Suprapubic skin (tissue), 4 donors: Measurements from ENCODE around the gene SHISA9. TPM values are rescaled to one million over a fixed set of nuclear protein-coding genes. Genes with fewer than 3 reads are reported as not detected.

Experiments
- DNase-seq, 2 donors: peaks; one replicate each; pipeline ENCODE4 v3.0.0-alpha.2; 2019; ENCODE audit warnings: low spot score in 2 of 2
- H3K27ac ChIP-seq: fragments of 200-600 bp; sonication (generic); one replicate; pipeline ENCODE4 v1.5.1; 2019
- H3K27me3 ChIP-seq: fragments of 200-600 bp; sonication (generic); one replicate; pipeline ENCODE4 v1.5.1; 2019
- H3K36me3 ChIP-seq: fragments of 200-600 bp; sonication (generic); one replicate; pipeline ENCODE4 v1.5.1; 2019
- H3K4me1 ChIP-seq: fragments of 200-600 bp; sonication (generic); one replicate; pipeline ENCODE4 v1.5.1; 2019
- H3K4me3 ChIP-seq: fragments of 200-600 bp; sonication (generic); one replicate; pipeline ENCODE4 v1.5.1; 2019; ENCODE audit warnings: mild to moderate bottlenecking
- H3K9me3 ChIP-seq: fragments of 200-600 bp; sonication (generic); one replicate; pipeline ENCODE4 v1.5.1; 2019
- CTCF ChIP-seq, 2 donors: fragments of 200-600 bp in 1 of 2; fragments of 450-650 bp in 1 of 2; sonication (generic) in 1 of 2; IDR thresholded peaks; one replicate each; pipeline ENCODE4 v1.5.1; 2016 to 2019; ENCODE audit warnings: antibody characterized with exemption in 2 of 2, mild to moderate bottlenecking in 1 of 2, moderate library complexity in 1 of 2
- EP300 ChIP-seq: sonication (generic); formaldehyde crosslinking; IDR thresholded peaks from one replicate; pipeline ENCODE4 v1.6.1; 2017; ENCODE audit warnings: antibody characterized with exemption
- POLR2A ChIP-seq, 2 donors: fragments of 450-650 bp; IDR thresholded peaks; one replicate each; pipeline ENCODE4 v1.6.1; 2017; ENCODE audit warnings: antibody characterized with exemption in 2 of 2, mild to moderate bottlenecking in 2 of 2, moderate library complexity in 2 of 2
- POLR2AphosphoS5 ChIP-seq, 3 donors: sonication (generic); formaldehyde crosslinking; IDR thresholded peaks; one replicate each; pipeline ENCODE4 v1.6.1; 2017; ENCODE audit warnings: antibody characterized with exemption in 3 of 3
- WGBS: methylation state at CpG from one replicate; pipeline ENCODE4 v1.1.5; 2018; 5-methylcytosine and 5-hydroxymethylcytosine counted together
- total RNA-seq, 4 donors: library from RNA; depleted of rRNA; stranded (reverse); fragments of >200 nt; gene quantifications; one replicate each; pipeline ENCODE4 v1.1.0, GENCODE V29; 2016

The SHISA9 gene
- total RNA-seq, 4 donors from 2014 or later = 0.26 to 1.9 (median 1.2) TPM

GRCh38 chr16:13077816-13078215, 176.4 kb downstream of the SHISA9 start:
- no peaks in the 10 kb centered on the region for H3K9me3 ChIP-seq
- H3K4me3 ChIP-seq = no peak overlapping the region
- 86% methylated on average over 1 of the region's 1 CpG for WGBS
- no peaks in the 10 kb centered on the region for H3K36me3 ChIP-seq
- no peaks in the 10 kb centered on the region for H3K27me3 ChIP-seq
- H3K27ac ChIP-seq = no peak overlapping the region
- no peak for DNase-seq
- no peaks in the 10 kb centered on the region for H3K4me1 ChIP-seq
- TF ChIP-seq EP300 (no peak), POLR2AphosphoS5 (IDR thresholded peaks at IDR 0.05) (no peak), POLR2A (IDR thresholded peaks at IDR 0.05) (no peak), CTCF (IDR thresholded peaks at IDR 0.05) (no peak)

- no peak for DNase-seq
- H3K27me3 ChIP-seq = no peaks in the 10 kb centered on the region
- H3K4me1 ChIP-seq = no peaks in the 10 kb centered on the region
- TF ChIP-seq POLR2A (IDR thresholded peaks at IDR 0.05) (no peak), EP300 (no peak), CTCF (IDR thresholded peaks at IDR 0.05) (no peak), POLR2AphosphoS5 (IDR thresholded peaks at IDR 0.05) (no peak)
- no peak overlapping the region for H3K27ac ChIP-seq
- 92% methylated on average over 3 of the region's 3 CpGs for WGBS
- H3K4me3 ChIP-seq = no peak overlapping the region
- no peaks in the 10 kb centered on the region for H3K9me3 ChIP-seq
- H3K36me3 ChIP-seq = no peaks in the 10 kb centered on the region
Measured at GRCh38 chr16:13080531-13080930, 179.1 kb downstream of the SHISA9 start.

- Histone ChIP-seq H3K9me3 (no peaks in the 10 kb centered on the region), H3K36me3 (no peaks in the 10 kb centered on the region), H3K27ac (no peak overlapping the region), H3K4me3 (no peak overlapping the region), H3K4me1 (no peaks in the 10 kb centered on the region), H3K27me3 (no peaks in the 10 kb centered on the region)
- 90% methylated on average over 5 of the region's 5 CpGs for WGBS
- TF ChIP-seq CTCF (IDR thresholded peaks at IDR 0.05) = no peak
- no peak for TF ChIP-seq POLR2A (IDR thresholded peaks at IDR 0.05)
- TF ChIP-seq EP300 = no peak
- no peak for TF ChIP-seq POLR2AphosphoS5 (IDR thresholded peaks at IDR 0.05)
- no peak for DNase-seq
Measured at GRCh38 chr16:13081825-13082331, 180.5 kb downstream of the SHISA9 start.

- no peak for DNase-seq
- Histone ChIP-seq H3K4me1 (no peaks in the 10 kb centered on the region), H3K27ac (no peak overlapping the region), H3K27me3 (no peaks in the 10 kb centered on the region), H3K9me3 (no peaks in the 10 kb centered on the region), H3K36me3 (no peaks in the 10 kb centered on the region), H3K4me3 (no peak overlapping the region)
- 58% methylated on average over 5 of the region's 5 CpGs for WGBS
- no peak for TF ChIP-seq POLR2A (IDR thresholded peaks at IDR 0.05)
- TF ChIP-seq CTCF (IDR thresholded peaks at IDR 0.05) = no peak
- no peak for TF ChIP-seq EP300
- TF ChIP-seq POLR2AphosphoS5 (IDR thresholded peaks at IDR 0.05) = no peak
Measured at GRCh38 chr16:13083681-13084080, 182.3 kb downstream of the SHISA9 start.

- H3K4me1 ChIP-seq = no peaks in the 10 kb centered on the region
- H3K9me3 ChIP-seq = no peaks in the 10 kb centered on the region
- DNase-seq = no peak
- no peaks in the 10 kb centered on the region for H3K27me3 ChIP-seq
- no peak overlapping the region for H3K27ac ChIP-seq
- TF ChIP-seq EP300 (no peak), CTCF (IDR thresholded peaks at IDR 0.05) (no peak), POLR2AphosphoS5 (IDR thresholded peaks at IDR 0.05) (no peak), POLR2A (IDR thresholded peaks at IDR 0.05) (no peak)
- no peaks in the 10 kb centered on the region for H3K36me3 ChIP-seq
- 79% methylated on average over 2 of the region's 2 CpGs for WGBS
- no peak overlapping the region for H3K4me3 ChIP-seq
Measured at GRCh38 chr16:13084331-13084730, 182.9 kb downstream of the SHISA9 start.
